ENCODE results near the gene TNS3.

Gene TNS3

GRCh38 chr7:47345857-47346298, 236.0 kb downstream of the TNS3 start:
- Histone ChIP-seq H2AFZ (ENCODE audit: low read depth, low read length) (no peak overlapping the region), H2AK5ac (ENCODE audit: low read length, severe bottlenecking) (no peak overlapping the region), H3K4me1 (ENCODE audit: control insufficient read depth, insufficient read depth, low read depth, low read length) (peaks cover 2% of the 10 kb centered on the region), H4K8ac (ENCODE audit: low read length) (no peak overlapping the region), H3K36me3 (ENCODE audit: control insufficient read depth in 1 of 2, insufficient read depth in 2 of 2, low read depth in 1 of 2, low read length in 2 of 2) (peaks cover 0 to 47% of the 10 kb centered on the region in 2 experiments), H4K91ac (ENCODE audit: low read length) (no peak overlapping the region), H3K9me3 (ENCODE audit: control insufficient read depth, low read length) (no peaks in the 10 kb centered on the region), H3K27ac (ENCODE audit: low read length, poor library complexity, severe bottlenecking) (no peak overlapping the region), H3K4me2 (ENCODE audit: low read length, poor library complexity, severe bottlenecking) (no peak overlapping the region), H3K4ac (ENCODE audit: low read depth in 1 of 2, low read length in 2 of 2) (no peak overlapping the region), H3K14ac (ENCODE audit: low read length in 2 of 2) (no peak overlapping the region), H3K79me1 (replicated peaks; ENCODE audit: low read length, poor library complexity, severe bottlenecking) (peaks cover 47% of the 10 kb centered on the region), H3K18ac (ENCODE audit: low read depth in 1 of 2, low read length in 2 of 2) (peak overlapping the region in 1 of 2 experiments; percentile 30), H3K9ac (ENCODE audit: low read length) (no peak overlapping the region), H2BK5ac (ENCODE audit: low read depth, low read length, poor library complexity, severe bottlenecking) (no peak overlapping the region), H2BK12ac (ENCODE audit: low read length in 2 of 2) (no peak overlapping the region), H2BK15ac (ENCODE audit: low read depth, poor library complexity, severe bottlenecking) (no peak overlapping the region), H3K23ac (ENCODE audit: low read length in 2 of 2) (no peak overlapping the region), H2BK120ac (ENCODE audit: low read depth, low read length) (no peak overlapping the region), H3K4me3 (ENCODE audit: insufficient read depth in 1 of 2, low read depth in 1 of 2, low read length in 2 of 2) (no peak overlapping the region), H3K27me3 (ENCODE audit: control insufficient read depth in 1 of 2, insufficient read depth in 1 of 2, low read length in 2 of 2) (peaks cover 0 to 21% of the 10 kb centered on the region in 2 experiments)
- no peak for DNase-seq
- WGBS, result 97% methylated on average over 11 of the region's 11 CpGs

- H3K4ac ChIP-seq (ENCODE audit: low read depth in 1 of 2, low read length in 2 of 2), result no peak overlapping the region
- no peak overlapping the region for H2AFZ ChIP-seq (ENCODE audit: low read depth, low read length)
- WGBS, result 98% methylated on average over 32 of the region's 32 CpGs
Observed at GRCh38 chr7:47344171-47344955, 237.5 kb downstream of the TNS3 start.

GRCh38 chr7:47343061-47343455, 238.9 kb downstream of the TNS3 start:
- Histone ChIP-seq H4K91ac (ENCODE audit: low read length) (no peak overlapping the region), H2AFZ (ENCODE audit: low read depth, low read length) (no peak overlapping the region), H3K4me2 (ENCODE audit: low read length, poor library complexity, severe bottlenecking) (no peak overlapping the region), H2BK15ac (ENCODE audit: low read depth, poor library complexity, severe bottlenecking) (no peak overlapping the region), H3K14ac (ENCODE audit: low read length in 2 of 2) (no peak overlapping the region), H2BK120ac (ENCODE audit: low read depth, low read length) (no peak overlapping the region), H3K4me1 (ENCODE audit: control insufficient read depth, insufficient read depth, low read depth, low read length) (peaks cover 2% of the 10 kb centered on the region), H3K9me3 (ENCODE audit: control insufficient read depth, low read length) (no peaks in the 10 kb centered on the region), H3K79me1 (replicated peaks; ENCODE audit: low read length, poor library complexity, severe bottlenecking) (peaks cover 34% of the 10 kb centered on the region), H3K27me3 (ENCODE audit: control insufficient read depth in 1 of 2, insufficient read depth in 1 of 2, low read length in 2 of 2) (peaks cover 0 to 7% of the 10 kb centered on the region in 2 experiments), H3K4me3 (ENCODE audit: insufficient read depth in 1 of 2, low read depth in 1 of 2, low read length in 2 of 2) (no peak overlapping the region), H3K4ac (ENCODE audit: low read depth in 1 of 2, low read length in 2 of 2) (no peak overlapping the region), H2BK12ac (ENCODE audit: low read length in 2 of 2) (no peak overlapping the region), H3K23ac (ENCODE audit: low read length in 2 of 2) (no peak overlapping the region), H3K18ac (ENCODE audit: low read depth in 1 of 2, low read length in 2 of 2) (peak overlapping the region in 1 of 2 experiments; percentile 44), H3K36me3 (ENCODE audit: control insufficient read depth in 1 of 2, insufficient read depth in 2 of 2, low read depth in 1 of 2, low read length in 2 of 2) (peaks cover 0 to 45% of the 10 kb centered on the region in 2 experiments), H3K27ac (ENCODE audit: low read length, poor library complexity, severe bottlenecking) (no peak overlapping the region), H3K9ac (ENCODE audit: low read length) (no peak overlapping the region), H2BK5ac (ENCODE audit: low read depth, low read length, poor library complexity, severe bottlenecking) (no peak overlapping the region), H2AK5ac (ENCODE audit: low read length, severe bottlenecking) (no peak overlapping the region), H4K8ac (ENCODE audit: low read length) (peak overlapping the region; percentile 66)
- WGBS, result 92% methylated on average over 4 of the region's 5 CpGs
- DNase-seq, result no peak

More at GRCh38 chr7:47344171-47344955, 237.5 kb downstream of the TNS3 start:
- no peak for DNase-seq
- Histone ChIP-seq H3K27ac (ENCODE audit: low read length, poor library complexity, severe bottlenecking) (no peak overlapping the region), H2BK5ac (ENCODE audit: low read depth, low read length, poor library complexity, severe bottlenecking) (no peak overlapping the region), H3K4me2 (ENCODE audit: low read length, poor library complexity, severe bottlenecking) (no peak overlapping the region), H3K79me1 (replicated peaks; ENCODE audit: low read length, poor library complexity, severe bottlenecking) (peaks cover 40% of the 10 kb centered on the region), H3K27me3 (ENCODE audit: control insufficient read depth in 1 of 2, insufficient read depth in 1 of 2, low read length in 2 of 2) (peaks cover 0 to 13% of the 10 kb centered on the region in 2 experiments), H3K9me3 (ENCODE audit: control insufficient read depth, low read length) (no peaks in the 10 kb centered on the region), H2BK12ac (ENCODE audit: low read length in 2 of 2) (no peak overlapping the region), H3K9ac (ENCODE audit: low read length) (no peak overlapping the region), H4K91ac (ENCODE audit: low read length) (peak overlapping the region; percentile 35), H2BK120ac (ENCODE audit: low read depth, low read length) (no peak overlapping the region), H2AK5ac (ENCODE audit: low read length, severe bottlenecking) (no peak overlapping the region), H4K8ac (ENCODE audit: low read length) (no peak overlapping the region), H3K18ac (ENCODE audit: low read depth in 1 of 2, low read length in 2 of 2) (no peak overlapping the region), H3K14ac (ENCODE audit: low read length in 2 of 2) (peak overlapping the region in 1 of 2 experiments; percentile 2), H2BK15ac (ENCODE audit: low read depth, poor library complexity, severe bottlenecking) (no peak overlapping the region), H3K36me3 (ENCODE audit: control insufficient read depth in 1 of 2, insufficient read depth in 2 of 2, low read depth in 1 of 2, low read length in 2 of 2) (peaks cover 0 to 50% of the 10 kb centered on the region in 2 experiments), H3K4me3 (ENCODE audit: insufficient read depth in 1 of 2, low read depth in 1 of 2, low read length in 2 of 2) (no peak overlapping the region), H3K4me1 (ENCODE audit: control insufficient read depth, insufficient read depth, low read depth, low read length) (peaks cover 2% of the 10 kb centered on the region), H3K23ac (ENCODE audit: low read length in 2 of 2) (no peak overlapping the region)

- Histone ChIP-seq H2BK5ac (ENCODE audit: low read depth, low read length, poor library complexity, severe bottlenecking) (no peak overlapping the region), H3K36me3 (ENCODE audit: control insufficient read depth in 1 of 2, insufficient read depth in 2 of 2, low read depth in 1 of 2, low read length in 2 of 2) (peaks cover 0 to 41% of the 10 kb centered on the region in 2 experiments), H3K4me1 (ENCODE audit: control insufficient read depth, insufficient read depth, low read depth, low read length) (peaks cover 2% of the 10 kb centered on the region), H3K4me3 (ENCODE audit: insufficient read depth in 1 of 2, low read depth in 1 of 2, low read length in 2 of 2) (no peak overlapping the region), H3K79me1 (replicated peaks; ENCODE audit: low read length, poor library complexity, severe bottlenecking) (peaks cover 29% of the 10 kb centered on the region), H2BK12ac (ENCODE audit: low read length in 2 of 2) (no peak overlapping the region), H3K23ac (ENCODE audit: low read length in 2 of 2) (no peak overlapping the region), H2BK15ac (ENCODE audit: low read depth, poor library complexity, severe bottlenecking) (no peak overlapping the region), H4K91ac (ENCODE audit: low read length) (no peak overlapping the region), H3K27me3 (ENCODE audit: control insufficient read depth in 1 of 2, insufficient read depth in 1 of 2, low read length in 2 of 2) (peaks cover 0 to 2% of the 10 kb centered on the region in 2 experiments), H3K18ac (ENCODE audit: low read depth in 1 of 2, low read length in 2 of 2) (no peak overlapping the region), H4K8ac (ENCODE audit: low read length) (no peak overlapping the region), H3K4ac (ENCODE audit: low read depth in 1 of 2, low read length in 2 of 2) (no peak overlapping the region), H3K27ac (ENCODE audit: low read length, poor library complexity, severe bottlenecking) (no peak overlapping the region), H3K14ac (ENCODE audit: low read length in 2 of 2) (no peak overlapping the region), H3K4me2 (ENCODE audit: low read length, poor library complexity, severe bottlenecking) (no peak overlapping the region), H3K9ac (ENCODE audit: low read length) (no peak overlapping the region), H2BK120ac (ENCODE audit: low read depth, low read length) (no peak overlapping the region), H3K9me3 (ENCODE audit: control insufficient read depth, low read length) (no peaks in the 10 kb centered on the region), H2AK5ac (ENCODE audit: low read length, severe bottlenecking) (no peak overlapping the region), H2AFZ (ENCODE audit: low read depth, low read length) (no peak overlapping the region)
- WGBS, result 94% methylated on average over 3 of the region's 5 CpGs
- no peak for DNase-seq
Observed at GRCh38 chr7:47342296-47343060, 239.4 kb downstream of the TNS3 start.

Data from mesenchymal stem cell (in vitro differentiated cells and primary cell).